Measurements from ENCODE around the gene GULP1. TPM values are rescaled to one million over a fixed set of nuclear protein-coding genes. Genes with fewer than 3 reads are reported as not detected.

The GULP1 gene
- total and polyA plus RNA-seq, 10 of the 15 experiments (the other 5 are each of a cell fraction or from before 2014, with no cell fraction given): 0.02 to 1.3 (median 0.15) TPM; not detected in 5

DNA sequence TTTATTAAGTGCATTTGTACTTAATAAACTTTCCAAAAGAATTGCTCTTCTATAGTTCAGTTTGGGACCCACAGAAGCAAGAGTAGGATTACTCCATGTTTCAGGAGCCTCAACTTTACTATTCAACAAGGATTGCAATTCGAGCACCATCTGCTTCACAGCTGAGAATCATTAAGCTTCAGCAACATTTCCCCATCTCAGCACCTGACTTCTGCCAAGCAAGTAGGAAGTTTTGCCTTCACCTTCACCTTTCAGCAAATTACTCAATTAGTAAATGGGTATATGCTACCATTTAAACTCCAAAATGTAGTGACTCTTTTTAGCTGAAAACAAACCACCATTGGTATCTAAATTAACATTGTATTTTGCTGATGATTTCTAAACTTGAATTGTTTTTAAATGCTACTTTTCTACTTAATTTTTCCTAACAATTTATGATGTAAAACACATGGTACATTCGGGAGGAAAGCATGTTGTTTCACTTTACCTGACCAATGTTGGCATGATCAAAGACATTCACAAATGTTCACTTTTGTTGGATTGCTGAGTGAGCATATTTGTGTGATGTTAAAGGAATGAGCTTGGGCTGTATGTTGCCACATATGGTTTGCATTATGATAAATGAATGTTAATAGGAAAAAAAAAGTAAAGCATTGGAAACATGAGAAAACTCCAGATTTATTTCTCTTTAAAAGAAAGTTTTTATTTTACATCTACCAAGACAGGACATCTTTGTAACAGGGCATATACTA, 159.2 kb downstream of the GULP1 start (continued):
- TF ChIP-seq, protein P1, sequence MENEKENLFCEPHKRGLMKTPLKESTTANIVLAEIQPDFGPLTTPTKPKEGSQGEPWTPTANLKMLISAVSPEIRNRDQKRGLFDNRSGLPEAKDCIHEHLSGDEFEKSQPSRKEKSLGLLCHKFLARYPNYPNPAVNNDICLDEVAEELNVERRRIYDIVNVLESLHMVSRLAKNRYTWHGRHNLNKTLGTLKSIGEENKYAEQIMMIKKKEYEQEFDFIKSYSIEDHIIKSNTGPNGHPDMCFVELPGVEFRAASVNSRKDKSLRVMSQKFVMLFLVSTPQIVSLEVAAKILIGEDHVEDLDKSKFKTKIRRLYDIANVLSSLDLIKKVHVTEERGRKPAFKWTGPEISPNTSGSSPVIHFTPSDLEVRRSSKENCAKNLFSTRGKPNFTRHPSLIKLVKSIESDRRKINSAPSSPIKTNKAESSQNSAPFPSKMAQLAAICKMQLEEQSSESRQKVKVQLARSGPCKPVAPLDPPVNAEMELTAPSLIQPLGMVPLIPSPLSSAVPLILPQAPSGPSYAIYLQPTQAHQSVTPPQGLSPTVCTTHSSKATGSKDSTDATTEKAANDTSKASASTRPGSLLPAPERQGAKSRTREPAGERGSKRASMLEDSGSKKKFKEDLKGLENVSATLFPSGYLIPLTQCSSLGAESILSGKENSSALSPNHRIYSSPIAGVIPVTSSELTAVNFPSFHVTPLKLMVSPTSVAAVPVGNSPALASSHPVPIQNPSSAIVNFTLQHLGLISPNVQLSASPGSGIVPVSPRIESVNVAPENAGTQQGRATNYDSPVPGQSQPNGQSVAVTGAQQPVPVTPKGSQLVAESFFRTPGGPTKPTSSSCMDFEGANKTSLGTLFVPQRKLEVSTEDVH (IDR thresholded peaks at IDR 0.05; ENCODE audit: low read depth, partially characterized antibody): no peak
- no peak for TF ChIP-seq EGR1 (IDR thresholded peaks at IDR 0.05; ENCODE audit: borderline replicate concordance in 1 of 2, low read depth in 2 of 2, low read length in 2 of 2)
- no peak for TF ChIP-seq HDAC6 (IDR thresholded peaks at IDR 0.05; ENCODE audit: unreplicated experiment)
- no peak for TF ChIP-seq ZNF622 (IDR thresholded peaks at IDR 0.05)
- TF ChIP-seq RB1 (IDR thresholded peaks at IDR 0.05; ENCODE audit: borderline replicate concordance): no peak

DNA sequence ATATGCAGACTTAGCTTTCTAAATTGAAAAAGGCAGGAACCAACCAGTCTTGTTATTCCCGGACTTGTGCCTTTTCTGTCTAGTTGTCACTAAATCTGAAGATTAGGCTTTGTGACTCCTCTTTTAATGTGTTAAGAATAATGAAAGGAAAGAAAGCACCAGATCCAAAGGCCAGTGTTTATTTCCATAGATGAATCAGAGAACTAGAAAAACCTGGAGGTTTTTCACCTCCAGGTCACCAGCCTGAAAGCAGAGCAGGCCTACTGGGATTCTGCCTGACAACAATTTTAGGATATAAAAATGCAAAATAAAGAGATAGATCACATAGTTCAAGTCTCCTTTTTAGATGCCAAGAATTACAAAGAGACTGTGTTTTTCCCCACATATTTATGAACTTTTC, 160.4 kb downstream of the GULP1 start:
- intact Hi-C loops (cut with micrococcal nuclease; ENCODE audit: unreplicated experiment): no loop called here
- H3K4me1 ChIP-seq (ENCODE audit: control insufficient read depth, insufficient read depth, low read length): no peaks in the 10 kb centered on the region
- RAD21 ChIA-PET (ENCODE audit: unreplicated experiment): no interaction called here

More for the DNA sequence above, 160.4 kb downstream of the GULP1 start:
- ChIA-PET POLR2A (no interaction called here), CTCF (no interaction called here), SMC1A (ENCODE audit: uncharacterized antibody, unreplicated experiment) (no interaction called here)
- Histone ChIP-seq H3K4me3 (no peak overlapping the region), H3K27me3 (replicated peaks in 1 of 2; ENCODE audit: control insufficient read depth in 2 of 2, insufficient read depth in 2 of 2, low read length in 1 of 2) (no peaks in the 10 kb centered on the region), H2AFZ (ENCODE audit: control insufficient read depth, low read depth, low read length) (no peak overlapping the region), H3K36me3 (ENCODE audit: control insufficient read depth in 2 of 2, insufficient read depth in 2 of 2, low read length in 1 of 2) (no peaks in the 10 kb centered on the region), H3K79me2 (ENCODE audit: control insufficient read depth, insufficient read depth, low read length) (no peaks in the 10 kb centered on the region), H3K4me2 (ENCODE audit: control insufficient read depth, insufficient read depth) (no peak overlapping the region), H3K27ac (ENCODE audit: control insufficient read depth, insufficient read depth) (no peak overlapping the region), H4K20me1 (ENCODE audit: control insufficient read depth, insufficient read depth) (no peaks in the 10 kb centered on the region), H3K9me3 (replicated peaks; ENCODE audit: control insufficient read depth, insufficient read depth, low read length) (no peaks in the 10 kb centered on the region; the same call in 2 of the 3 replicates), H3K9ac (ENCODE audit: control insufficient read depth, insufficient read depth, low read length) (no peak overlapping the region)
- 0% methylated on average over 1 of the region's 1 CpG for WGBS (ENCODE audit: insufficient coverage, insufficient replicate concordance, low lambda C conversion rate, missing lambda C conversion rate)
- DNase-seq (ENCODE audit: low read depth, low spot score) (no peak), ATAC-seq (no peak), FAIRE-seq (no peak)
- no TSS peak for BruUV-seq (replicated peaks)
- TF ChIP-seq RBBP5 (conservative IDR thresholded peaks at IDR 0.05): no peak
- TF ChIP-seq, protein P2, sequence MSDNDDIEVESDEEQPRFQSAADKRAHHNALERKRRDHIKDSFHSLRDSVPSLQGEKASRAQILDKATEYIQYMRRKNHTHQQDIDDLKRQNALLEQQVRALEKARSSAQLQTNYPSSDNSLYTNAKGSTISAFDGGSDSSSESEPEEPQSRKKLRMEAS (IDR thresholded peaks at IDR 0.05; ENCODE audit: low read depth, low read length): no peak
- no peak for TF ChIP-seq NFYA (IDR thresholded peaks at IDR 0.05; ENCODE audit: borderline replicate concordance, low read depth, low read length)
- TF ChIP-seq BRCA1 (IDR thresholded peaks at IDR 0.05; ENCODE audit: low read depth, low read length): no peak
- in situ Hi-C loops (cut with MboI): no loop called here
